Cerebellar nuclear complex (tissue), 1 donor: Measurements from ENCODE around the gene ZCCHC17.
A peak's percentile ranks its signal among the peaks of the same experiment; 100 is the strongest.

ENCODE experiments used
- DNase-seq, 2 experiments: peaks; one replicate each; lab custom pipeline; 2025; lab: John Stamatoyannopoulos, UW

ZCCHC17 gene

DNA sequence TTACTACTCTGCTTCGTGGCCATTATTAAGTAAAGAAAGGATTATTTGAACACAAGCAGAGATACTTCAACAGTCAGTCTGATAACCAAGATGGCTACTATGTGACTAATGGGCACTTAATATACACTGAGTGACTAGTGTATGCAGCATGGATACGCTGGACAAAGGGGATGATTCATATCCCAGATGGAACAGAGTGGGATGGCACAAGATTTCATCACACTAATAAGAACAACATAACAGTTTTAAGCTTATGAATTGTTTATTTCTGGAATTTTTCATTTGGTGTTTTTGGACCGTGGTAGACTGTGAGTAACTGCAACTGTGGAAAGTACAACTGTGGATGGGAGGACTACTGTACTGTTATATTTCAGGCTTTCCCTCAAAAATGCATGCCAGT is 9.4 kb downstream of the ZCCHC17 start:
- DNase-seq, result no peak

DNA sequence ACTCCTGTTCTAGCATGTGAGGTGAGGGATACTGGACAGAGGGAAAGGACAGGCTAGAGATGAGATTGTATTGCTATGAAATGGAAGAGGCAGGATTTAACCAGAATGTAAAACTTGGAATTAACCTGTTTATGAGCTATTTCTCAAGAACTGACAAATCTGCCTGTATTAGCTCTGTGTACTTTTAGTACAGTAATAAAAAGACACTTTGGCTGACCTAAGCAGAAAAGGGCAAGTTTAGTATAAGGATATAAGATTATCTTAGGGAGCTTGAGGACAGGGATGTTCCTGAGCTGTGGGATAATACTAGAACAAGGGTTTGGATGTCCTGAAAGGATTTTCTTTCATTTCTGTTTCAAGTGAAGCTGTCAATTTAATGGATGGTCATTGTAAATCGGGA is 11.2 kb downstream of the ZCCHC17 start:
- DNase-seq, result no peak

DNA sequence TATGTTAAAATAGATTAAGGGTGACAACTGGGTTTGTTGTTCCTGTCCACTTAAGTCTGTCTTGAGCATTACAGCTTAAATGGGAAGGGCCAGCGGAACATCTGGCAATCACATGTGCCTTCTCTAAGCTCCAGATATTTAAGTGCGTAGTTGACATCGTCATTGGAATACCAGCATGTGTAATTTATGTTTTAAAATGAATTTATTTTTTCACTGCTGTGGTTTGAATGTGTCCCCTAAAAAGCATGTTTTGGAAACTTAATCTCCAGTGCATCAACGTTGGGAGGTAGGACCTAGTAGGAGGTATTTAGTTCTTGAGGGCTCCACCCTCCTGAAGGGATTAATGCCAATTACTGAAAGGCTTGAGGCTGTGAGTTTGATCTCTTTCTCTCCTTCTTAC is 13.4 kb downstream of the ZCCHC17 start:
- no peak for DNase-seq

DNA sequence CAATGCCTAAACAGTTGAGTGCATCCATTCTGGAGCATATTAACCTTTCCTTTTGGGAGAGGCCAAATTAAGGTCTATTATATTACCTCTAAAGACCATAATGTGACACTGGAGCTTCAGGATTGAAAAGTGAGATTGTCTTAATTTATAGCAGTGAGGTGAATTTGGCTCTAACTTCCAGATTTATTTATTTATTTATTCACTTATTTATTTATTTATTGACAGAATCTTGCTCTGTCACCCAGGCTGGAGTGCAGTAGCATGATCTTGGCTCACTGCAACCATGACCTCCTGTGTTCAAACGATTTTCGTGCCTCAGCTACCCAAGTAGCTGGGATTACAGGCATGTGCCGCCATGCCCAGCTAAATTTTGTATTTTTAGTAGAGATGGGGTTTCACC is 19.1 kb downstream of the ZCCHC17 start:
- no peak for DNase-seq

DNA sequence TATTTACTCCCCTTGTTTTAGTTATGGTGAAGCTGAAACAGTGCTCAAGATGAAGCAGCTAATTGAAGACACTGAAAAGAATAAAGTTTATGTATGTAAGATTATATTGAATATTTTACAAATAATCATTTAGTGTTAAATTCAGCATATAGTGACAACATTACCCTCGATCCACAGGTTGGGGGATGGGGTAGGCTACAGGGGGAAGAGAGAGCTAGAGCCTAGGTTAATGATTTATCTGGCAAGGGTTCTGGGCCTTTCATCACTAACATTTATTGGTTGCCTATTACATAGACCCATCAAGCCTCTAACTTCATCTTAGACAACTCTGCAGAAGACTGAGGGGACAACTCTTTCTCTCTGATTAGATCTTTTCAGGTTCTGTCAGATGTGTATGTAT is 21.3 kb downstream of the ZCCHC17 start:
- DNase-seq, result no peak

DNA sequence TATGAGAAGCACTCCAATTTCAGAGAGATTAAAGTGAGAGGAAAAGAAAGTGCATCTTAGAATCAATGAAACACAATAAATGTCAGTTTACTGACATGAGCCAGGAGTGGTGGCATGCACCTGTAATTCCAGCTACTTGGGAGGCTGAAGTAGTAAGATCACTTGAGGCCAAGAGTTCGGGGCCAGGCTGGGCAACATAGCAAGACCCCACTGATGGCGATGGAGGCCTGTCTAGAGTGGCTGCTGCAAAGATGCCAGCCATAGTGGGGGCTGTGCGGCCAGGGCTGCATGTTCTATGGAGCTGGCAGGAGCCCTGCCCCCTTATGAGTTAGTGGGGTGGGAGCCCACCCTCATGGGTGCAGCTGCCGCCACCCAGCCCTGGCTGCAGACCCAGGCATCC is 27.3 kb downstream of the ZCCHC17 start:
- DNase-seq, result no peak

DNA sequence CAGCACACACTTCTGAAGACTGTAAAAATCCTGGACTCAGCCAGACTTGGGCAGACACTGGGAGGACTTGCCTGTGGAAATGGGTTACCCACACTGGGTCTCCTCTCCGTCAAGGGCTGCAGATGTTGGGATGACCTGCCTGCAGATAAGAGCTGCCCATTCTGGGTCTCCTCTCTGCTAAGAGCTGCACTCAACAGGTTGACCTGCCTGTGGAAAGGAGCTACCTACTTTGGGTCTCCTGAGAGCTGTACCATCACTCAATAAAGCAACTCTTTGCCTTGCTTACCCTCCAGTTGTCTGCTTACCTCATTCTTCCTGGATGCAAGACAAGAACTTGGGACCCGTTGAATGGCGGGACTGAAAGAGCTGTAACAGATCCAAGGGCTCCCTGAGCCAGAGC is 28.2 kb downstream of the ZCCHC17 start:
- DNase-seq, result no peak

DNA sequence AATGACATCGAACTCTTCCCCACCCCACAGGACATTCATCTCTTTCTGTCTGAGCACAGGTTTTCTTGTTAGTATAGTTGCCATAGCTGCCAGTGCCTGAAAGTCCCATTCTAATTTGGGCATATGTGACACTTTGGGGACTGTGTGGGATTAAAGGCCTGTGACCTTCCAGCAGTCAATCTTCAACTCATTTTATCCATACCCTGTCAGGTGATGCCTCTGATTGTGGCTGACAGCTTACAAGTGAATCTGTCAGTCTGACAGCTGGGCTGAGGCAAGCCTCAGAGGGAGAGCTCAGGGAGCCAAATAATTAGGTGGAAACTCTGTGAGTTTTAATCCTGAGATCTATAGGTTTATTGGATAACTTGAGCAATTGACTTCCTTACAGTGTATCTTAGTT is 29.6 kb downstream of the ZCCHC17 start:
- DNase-seq, result no peak

DNA sequence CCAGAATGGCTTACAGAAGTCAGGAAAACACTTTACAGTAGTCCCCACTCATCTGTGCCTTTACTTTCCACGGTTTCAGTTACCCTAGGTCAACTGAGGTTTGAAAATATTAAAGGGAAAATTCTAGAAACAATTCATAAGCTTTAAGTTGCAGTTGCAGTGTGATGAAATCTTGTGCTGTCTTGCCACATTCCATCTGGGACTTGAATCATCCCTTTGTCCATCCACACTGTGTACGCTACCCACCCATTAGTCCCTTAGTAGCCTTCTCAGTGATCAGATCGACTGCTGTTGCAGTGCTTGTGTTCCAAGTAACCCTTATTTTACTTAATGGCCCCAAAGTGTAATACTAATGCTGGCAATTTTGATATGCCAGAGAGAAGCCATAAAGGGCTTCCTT is 30.5 kb downstream of the ZCCHC17 start:
- no peak for DNase-seq

DNA sequence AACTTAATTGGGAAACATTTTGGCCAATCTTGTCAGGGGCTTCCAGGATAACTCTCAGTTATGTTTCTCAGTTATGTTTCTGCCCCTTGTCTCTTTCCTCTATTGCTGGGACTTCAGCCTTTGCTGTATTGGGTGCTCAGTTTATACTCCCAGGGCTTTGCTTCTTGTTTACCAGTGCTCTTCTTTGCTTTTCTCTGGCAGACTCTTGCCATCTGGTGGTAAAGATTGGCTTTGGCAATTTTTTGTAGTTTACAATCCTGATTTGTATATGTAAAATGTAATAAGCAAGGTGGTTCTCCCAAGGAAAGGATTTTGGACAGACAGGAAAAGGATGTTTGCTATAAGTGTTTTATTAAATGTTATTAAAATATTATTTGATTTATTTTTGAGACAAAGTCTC is 38.2 kb downstream of the ZCCHC17 start:
- peak in 1 of 2 experiments; percentile 58 for DNase-seq

DNA sequence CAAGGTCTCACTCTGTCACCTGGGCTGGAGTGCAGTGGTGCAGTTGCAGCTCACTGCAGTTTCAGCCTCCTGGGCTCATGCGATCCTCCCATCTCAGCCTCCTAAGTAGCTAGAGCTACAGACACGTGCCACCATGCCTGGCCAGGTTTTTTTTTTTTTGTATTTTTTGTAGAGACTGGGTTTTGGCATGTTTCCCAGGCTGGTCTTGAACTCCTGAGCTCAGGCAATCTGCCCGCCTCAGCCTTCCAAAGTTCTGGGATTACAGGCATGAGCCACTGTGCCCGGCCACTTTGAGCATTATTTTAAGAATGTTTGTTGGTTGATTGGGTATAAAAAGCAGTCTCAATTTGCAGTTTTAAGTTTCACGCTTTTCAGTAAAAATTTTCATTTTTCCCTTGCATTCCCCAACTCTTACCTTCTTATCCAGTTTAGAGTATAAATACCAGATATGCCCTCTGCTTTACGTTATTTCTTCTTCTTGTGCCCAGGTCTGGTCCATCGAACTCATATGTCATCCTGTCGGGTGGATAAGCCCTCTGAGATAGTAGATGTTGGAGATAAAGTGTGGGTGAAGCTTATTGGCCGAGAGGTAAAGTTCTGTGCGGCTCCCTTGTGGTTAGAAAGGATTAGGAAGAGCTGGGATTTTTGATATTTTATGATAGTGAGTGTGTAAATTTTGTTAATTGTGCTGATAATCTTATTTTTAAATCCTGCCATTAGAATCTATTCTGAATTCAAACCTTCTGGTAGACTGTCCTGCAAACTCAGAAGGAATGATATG is 40.0 kb downstream of the ZCCHC17 start:
- DNase-seq, result no peak

DNA sequence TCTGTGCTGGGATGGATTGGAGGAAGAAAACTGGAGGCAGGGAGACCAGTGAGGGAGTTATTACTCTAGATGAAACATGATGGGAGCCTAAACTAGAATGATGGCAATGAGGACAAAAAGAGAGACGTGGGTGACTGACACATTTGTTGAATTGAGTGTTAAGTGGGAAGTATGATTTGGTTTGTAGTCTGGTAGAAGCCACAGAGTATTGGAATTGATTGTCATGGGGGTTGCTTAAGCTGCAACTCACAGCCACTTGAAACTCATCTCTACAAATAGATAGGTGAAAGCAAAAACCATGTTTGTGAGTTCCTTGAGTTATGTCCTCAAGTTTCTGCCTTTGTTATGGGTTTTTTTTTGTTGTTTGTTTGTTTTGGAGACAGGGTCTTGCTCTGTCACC is 47.7 kb downstream of the ZCCHC17 start:
- no peak for DNase-seq

DNA sequence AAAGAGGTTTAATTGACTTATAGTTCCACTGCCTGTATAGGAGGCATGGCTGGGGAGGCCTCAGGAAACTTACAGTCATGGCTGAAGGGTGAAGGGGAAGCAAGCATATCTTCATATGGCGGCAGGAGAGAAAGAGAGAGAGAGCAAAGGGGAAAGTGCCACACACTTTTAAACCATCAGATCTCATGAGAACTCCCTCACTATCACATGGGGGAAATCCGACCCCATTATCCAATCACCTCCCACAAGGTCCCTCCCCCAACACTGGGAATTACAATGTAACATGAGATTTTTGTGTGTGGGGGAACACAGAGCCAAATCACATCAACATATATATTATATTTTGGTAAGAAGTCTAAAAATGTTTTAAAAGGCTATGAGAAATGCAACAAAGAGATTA is 48.8 kb downstream of the ZCCHC17 start:
- no peak for DNase-seq

DNA sequence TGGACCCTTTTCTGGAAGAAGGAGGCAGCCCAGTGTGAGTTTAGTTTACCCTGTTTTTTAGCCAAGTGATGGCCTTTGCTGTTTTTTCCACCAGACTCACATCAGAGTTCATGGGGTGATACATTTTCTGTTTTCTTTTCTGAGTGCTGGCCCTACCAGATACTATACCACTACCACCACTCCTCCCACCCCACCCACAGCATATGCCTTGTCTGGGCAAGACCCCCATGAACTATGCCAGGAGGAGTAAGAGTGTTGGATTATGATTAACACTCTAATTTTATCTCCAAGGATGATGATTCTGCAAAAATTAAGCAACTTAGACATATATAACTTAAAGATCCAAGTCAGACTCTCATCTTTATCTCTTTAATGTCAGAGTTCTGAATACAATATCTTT is 50.0 kb downstream of the ZCCHC17 start:
- no peak for DNase-seq

DNA sequence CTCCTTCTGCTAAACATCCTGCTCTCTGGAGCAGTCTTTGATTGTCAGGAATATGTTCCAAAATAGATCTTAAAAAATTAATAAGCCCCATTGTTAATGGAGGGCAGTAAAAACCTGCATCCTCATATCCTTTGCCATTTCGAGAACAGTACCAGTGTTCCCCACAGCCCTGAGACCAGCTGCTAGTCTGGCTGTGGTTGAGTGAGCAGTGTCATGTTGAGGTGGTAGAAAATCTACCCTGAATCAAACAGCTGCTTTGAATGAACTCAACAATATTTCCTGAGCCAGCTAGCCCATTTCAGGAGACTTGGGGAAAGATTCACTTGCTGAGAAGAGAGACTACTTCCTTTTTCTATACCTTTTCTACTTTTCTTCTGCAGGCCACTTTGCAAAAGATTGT is 51.6 kb downstream of the ZCCHC17 start:
- DNase-seq, result no peak

DNA sequence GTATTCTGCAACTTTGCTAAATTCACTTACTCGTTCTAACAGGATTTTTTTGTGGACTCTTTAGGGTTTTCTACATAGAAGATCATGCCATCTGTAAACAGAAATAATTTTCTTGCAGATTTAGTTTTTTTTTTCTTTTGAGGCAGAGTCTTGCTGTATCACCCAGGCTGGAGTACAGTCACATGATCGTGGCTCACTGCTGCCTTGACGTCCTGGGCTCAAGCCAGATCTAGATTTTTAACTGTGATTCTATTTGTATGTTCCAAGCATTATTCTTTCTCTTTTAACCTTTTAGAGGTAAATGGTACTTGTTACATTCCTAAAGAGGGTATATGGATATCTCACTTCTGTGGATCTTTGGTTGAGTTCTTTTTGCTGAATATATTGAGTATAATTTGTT is 57.5 kb downstream of the ZCCHC17 start:
- DNase-seq, result no peak

DNA sequence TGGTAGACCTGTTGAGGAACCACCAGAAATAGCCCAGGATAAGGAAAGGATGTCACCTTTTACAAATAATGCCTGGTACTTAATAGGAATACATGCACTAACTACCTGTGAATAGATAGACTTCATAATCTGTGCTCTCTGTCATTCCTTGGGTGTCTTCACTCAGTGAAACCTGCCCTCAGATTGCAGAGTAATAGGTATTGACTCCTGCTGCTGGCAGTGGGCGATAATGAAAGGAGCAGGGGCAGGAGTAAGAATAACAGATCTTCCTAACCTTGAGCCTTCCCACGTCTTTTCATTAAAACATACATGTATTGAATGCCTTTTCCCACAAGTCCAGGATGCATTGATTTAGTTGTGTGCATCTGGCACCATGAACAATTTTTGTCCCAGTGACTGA is 59.6 kb downstream of the ZCCHC17 start:
- no peak for DNase-seq

DNA sequence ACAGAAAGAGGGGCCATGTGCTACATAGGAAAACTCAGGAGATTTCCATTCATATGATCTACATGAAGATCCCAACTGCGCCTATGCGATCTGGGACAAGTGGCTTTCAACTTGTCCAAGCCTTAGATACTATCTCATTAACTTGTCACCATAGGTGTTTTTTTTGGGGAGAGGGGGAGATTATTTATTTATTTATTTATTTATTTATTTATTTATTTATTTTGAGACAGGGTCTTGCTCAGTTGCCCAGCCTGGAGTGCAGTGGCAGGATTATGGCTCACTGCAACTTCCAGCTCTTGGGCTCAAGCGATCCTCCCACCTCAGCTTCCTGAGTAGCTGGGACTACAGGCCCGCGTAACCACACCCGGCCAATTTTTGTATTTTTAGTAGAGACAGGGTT is 64.8 kb downstream of the ZCCHC17 start:
- no peak for DNase-seq

DNA sequence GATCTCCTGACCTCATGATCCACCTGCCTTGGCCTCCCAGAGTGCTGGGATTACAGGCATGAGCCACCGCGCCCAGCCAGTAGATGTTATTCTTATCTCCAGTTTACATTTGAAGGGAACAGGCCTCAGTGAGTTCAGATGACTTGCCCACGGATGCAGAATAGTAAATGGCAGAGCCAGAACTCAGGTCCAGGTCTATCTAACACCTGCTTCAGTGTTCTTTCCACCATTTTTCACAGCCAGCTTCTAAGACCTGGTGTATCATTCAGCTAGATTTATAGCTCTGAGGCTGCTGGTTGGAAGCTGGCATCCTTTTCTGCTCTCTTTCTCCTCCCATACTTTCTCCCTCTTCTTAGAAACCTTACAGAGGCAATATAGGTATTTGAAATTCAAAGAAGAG is 65.2 kb downstream of the ZCCHC17 start:
- DNase-seq, result no peak

DNA sequence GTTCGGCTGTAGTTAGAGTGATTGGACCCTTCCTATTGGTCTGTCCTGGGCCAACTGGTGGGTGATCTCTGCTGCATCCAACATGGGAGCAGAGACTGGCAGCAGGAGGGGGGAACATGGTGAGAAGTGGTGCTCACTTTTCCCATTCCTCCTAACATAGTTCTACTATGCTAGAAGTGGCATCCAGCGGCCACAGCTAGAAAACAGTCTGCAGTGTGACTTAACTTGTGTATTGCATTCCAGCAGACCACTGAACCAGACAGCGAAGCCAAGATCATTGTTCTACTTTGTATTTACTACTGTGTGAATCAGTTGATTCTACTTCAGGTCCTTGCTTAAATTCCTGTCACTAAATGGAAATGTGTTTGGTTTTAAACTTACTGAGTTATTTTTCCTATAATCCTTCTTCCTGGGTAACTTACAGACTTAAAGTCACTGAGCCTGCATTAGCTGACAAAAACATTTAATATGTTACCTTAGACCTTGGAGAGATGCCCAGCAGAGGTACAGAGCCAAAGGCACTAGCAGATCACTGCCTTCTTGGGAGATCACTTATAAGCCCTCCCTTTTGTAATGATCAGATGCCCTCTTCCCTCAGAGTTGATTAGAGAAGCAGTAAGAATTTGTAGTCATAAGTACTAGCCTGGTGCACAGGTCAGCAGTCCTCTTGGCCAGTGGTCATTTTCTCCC is 67.9 kb downstream of the ZCCHC17 start:
- no peak for DNase-seq

DNA sequence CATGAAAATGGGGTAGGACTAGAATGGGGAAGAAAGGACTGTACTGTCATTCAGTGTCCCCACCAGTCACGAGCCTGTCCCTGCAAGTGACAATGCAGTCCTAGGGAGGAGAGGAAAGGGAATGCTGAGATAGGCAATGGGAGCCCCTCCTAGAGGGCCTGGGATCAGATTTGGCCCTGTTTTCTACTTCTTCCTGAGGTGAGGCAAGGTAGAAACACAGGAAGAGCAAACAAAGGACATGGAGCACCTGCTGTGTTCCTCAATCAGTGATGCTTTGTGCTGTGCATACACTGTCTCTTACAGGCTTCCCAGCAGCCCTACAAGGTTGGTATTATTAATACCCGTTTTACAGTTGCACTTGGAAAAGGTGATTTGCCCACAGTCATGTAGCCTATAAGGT is 70.0 kb downstream of the ZCCHC17 start:
- DNase-seq, result no peak

DNA sequence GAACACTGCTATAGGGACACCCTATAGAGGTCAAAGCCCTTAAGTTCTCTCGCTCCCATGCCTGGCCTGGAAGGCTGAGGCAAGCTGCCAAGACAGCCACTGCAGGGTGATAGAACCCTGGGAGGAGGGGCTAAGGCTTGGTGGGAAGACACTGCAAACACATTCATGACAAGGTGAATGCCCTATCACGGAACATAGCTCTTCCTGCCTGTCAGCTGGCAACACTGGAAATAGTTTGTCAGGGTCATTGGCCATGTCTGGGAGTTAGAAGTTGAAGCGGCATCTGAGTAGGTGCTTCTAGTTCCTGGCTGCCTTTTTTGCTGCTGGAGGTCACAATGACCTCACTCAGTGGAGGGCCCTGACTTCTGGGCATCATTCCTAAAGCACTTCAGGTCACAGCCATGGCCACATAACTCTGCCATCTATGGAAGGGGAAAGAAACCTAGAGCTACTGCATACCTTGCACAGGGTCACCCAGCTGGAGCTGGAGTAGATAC is 71.8 kb downstream of the ZCCHC17 start:
- DNase-seq, result no peak

DNA sequence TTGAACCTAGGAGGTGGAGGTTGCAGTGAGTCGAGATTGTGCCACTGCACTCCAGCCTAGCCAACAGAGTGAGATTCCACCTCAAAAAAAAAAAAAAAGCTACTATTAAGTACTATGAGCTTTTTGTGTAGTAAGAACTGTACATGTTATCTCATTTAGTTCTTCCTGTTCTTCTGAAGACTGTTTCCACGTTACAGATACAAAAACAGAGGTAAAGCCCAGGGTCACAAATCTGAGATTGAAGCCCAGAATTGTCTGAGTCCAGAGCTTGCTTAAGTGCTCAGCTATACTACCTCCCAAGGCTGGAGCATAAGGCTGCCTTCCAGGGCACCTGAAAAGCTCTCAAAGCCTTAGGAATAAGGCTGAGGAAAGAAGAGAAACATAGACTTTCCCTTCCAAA is 73.2 kb downstream of the ZCCHC17 start:
- no peak for DNase-seq

DNA sequence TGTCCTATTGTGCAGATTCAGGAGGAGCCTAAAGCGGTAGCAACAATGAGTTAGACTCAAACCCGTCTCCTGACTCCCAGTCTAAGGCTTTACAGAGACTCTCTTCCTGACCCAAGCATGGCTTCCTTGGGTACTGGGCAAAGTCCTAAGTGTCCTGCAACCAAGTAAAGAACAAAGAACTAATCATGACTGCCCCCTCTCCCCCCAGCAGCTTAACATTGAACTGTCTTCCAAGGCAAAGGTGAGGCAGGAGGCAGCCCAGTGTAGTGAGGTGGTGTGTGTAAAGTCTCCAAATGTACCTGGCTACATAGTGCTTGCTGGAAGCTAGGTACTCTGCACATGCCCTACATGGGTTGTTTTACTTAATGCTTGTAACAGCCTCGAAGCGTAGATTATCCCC is 73.7 kb downstream of the ZCCHC17 start:
- DNase-seq, result no peak
